ENCODE results near the gene UGT1A3.

UGT1A3 gene

DNA sequence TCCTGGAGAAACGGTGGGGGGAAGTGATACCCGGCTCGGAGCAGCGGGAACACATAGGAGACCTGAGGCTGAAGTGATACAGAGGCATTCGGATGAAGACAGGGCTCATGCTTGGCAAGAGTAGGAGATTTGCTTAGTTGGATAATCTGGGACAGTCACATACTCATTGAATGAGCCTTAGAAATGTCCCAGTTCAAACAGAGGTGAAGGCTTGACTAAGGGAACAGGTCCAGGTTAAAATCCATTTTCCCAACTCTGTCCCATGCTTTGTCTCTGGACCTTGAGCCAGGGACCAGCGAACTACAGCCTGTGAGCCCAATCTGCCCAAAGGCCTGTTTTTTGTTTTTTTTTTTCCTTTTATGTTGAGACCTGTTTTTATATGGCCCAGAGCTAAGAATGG lies 34.9 kb upstream of the UGT1A3 start:
- H3K27me3 ChIP-seq (ENCODE audit: insufficient read depth, low read length, poor library complexity, severe bottlenecking): no peaks in the 10 kb centered on the region
- no peak overlapping the region for H3K4me3 ChIP-seq (ENCODE audit: low read length, poor library complexity, severe bottlenecking)
- H3K9me3 ChIP-seq (ENCODE audit: insufficient read depth, low read depth, low read length): no peaks in the 10 kb centered on the region
- no peaks in the 10 kb centered on the region for H3K36me3 ChIP-seq (ENCODE audit: insufficient read depth, low read length)
- no peaks in the 10 kb centered on the region for H3F3A ChIP-seq (ENCODE audit: low read depth)
- H2AFZ ChIP-seq (ENCODE audit: low read length): no peak overlapping the region
- H4K20me1 ChIP-seq (ENCODE audit: insufficient read depth, low read length, poor library complexity, severe bottlenecking): no peaks in the 10 kb centered on the region
- H3K4me2 ChIP-seq (ENCODE audit: low read depth, low read length, poor library complexity, severe bottlenecking): no peak overlapping the region
- H3K79me2 ChIP-seq (ENCODE audit: insufficient read depth, low read length): no peaks in the 10 kb centered on the region
- H3K9me2 ChIP-seq (replicated peaks; ENCODE audit: low read depth, low read length): no peaks in the 10 kb centered on the region
- no peak overlapping the region for H3K9ac ChIP-seq (ENCODE audit: low read depth, low read length, poor library complexity, severe bottlenecking)
- TF ChIP-seq, protein P1, sequence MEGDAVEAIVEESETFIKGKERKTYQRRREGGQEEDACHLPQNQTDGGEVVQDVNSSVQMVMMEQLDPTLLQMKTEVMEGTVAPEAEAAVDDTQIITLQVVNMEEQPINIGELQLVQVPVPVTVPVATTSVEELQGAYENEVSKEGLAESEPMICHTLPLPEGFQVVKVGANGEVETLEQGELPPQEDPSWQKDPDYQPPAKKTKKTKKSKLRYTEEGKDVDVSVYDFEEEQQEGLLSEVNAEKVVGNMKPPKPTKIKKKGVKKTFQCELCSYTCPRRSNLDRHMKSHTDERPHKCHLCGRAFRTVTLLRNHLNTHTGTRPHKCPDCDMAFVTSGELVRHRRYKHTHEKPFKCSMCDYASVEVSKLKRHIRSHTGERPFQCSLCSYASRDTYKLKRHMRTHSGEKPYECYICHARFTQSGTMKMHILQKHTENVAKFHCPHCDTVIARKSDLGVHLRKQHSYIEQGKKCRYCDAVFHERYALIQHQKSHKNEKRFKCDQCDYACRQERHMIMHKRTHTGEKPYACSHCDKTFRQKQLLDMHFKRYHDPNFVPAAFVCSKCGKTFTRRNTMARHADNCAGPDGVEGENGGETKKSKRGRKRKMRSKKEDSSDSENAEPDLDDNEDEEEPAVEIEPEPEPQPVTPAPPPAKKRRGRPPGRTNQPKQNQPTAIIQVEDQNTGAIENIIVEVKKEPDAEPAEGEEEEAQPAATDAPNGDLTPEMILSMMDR (conservative IDR thresholded peaks at IDR 0.05; ENCODE audit: low read length): no peak
- TF ChIP-seq EZH2phosphoT487 (IDR thresholded peaks at IDR 0.05; ENCODE audit: borderline replicate concordance): no peak
- H3K4me1 ChIP-seq (ENCODE audit: insufficient read depth, low read length, poor library complexity, severe bottlenecking): no peaks in the 10 kb centered on the region

DNA sequence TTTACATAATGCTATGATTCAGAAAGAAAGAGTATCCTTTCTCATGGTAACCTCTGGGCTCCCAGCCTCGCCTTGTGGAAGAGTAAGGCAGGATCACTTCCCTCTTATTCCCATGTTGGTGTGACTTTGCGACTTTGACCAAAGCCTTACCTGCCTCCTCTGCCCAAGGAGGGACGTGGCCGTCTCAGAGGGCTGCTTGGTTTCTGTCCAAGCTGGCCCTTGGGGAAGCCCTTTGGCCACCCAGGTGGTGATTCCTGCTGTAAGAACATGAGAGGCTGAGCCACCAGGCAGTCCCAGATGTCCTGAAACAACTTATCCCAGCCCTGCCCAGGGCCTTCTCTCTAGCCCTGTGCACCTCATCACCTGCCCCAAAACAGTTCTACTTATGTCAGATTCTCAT lies 30.1 kb upstream of the UGT1A3 start:
- Histone ChIP-seq H3K4me2 (ENCODE audit: low read depth, low read length, poor library complexity, severe bottlenecking) (no peak overlapping the region), H3K79me2 (ENCODE audit: insufficient read depth, low read length) (no peaks in the 10 kb centered on the region), H4K20me1 (ENCODE audit: insufficient read depth, low read length, poor library complexity, severe bottlenecking) (no peaks in the 10 kb centered on the region), H3K27me3 (ENCODE audit: insufficient read depth, low read length, poor library complexity, severe bottlenecking) (no peaks in the 10 kb centered on the region), H3K9me2 (replicated peaks; ENCODE audit: low read depth, low read length) (no peaks in the 10 kb centered on the region), H3K4me3 (ENCODE audit: low read length, poor library complexity, severe bottlenecking) (no peak overlapping the region), H3K4me1 (ENCODE audit: insufficient read depth, low read length, poor library complexity, severe bottlenecking) (no peaks in the 10 kb centered on the region), H3K36me3 (ENCODE audit: insufficient read depth, low read length) (no peaks in the 10 kb centered on the region), H3K9ac (ENCODE audit: low read depth, low read length, poor library complexity, severe bottlenecking) (no peak overlapping the region), H2AFZ (ENCODE audit: low read length) (no peak overlapping the region), H3F3A (ENCODE audit: low read depth) (no peaks in the 10 kb centered on the region), H3K9me3 (ENCODE audit: insufficient read depth, low read depth, low read length) (no peaks in the 10 kb centered on the region)
- TF ChIP-seq, protein P1 (conservative IDR thresholded peaks at IDR 0.05; ENCODE audit: low read length): no peak
- TF ChIP-seq EZH2phosphoT487 (IDR thresholded peaks at IDR 0.05; ENCODE audit: borderline replicate concordance): no peak

DNA sequence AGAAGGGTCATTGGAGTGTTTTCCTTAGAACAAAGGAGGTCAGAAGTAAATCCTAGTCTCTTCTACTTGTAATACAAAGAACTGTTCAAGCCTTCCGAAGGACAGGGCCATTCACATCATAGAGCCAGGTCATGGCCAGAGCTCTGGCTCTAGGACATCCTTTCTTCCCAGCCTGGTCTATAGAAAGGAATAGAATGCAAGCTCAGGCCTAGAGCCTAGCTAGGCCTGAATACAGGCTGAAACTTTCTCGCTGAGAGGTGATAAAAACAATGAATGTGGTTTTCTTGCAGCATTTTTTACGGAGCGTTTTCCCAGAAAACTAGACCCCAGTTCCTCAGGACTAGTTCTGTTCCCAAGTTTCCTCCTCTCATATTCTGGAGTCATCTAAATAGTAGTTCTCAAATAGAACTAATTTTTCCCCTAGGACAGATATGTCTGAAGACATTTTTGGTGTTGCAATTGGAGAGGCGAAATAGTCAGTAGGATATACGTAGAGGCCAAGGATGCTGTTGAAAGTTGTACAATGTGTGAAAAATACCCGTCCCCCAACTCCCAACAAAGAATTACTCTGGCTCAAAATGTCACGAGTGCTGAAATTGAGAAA lies 29.3 kb upstream of the UGT1A3 start:
- Histone ChIP-seq H3K4me3 (ENCODE audit: low read length, poor library complexity, severe bottlenecking) (no peak overlapping the region), H2AFZ (ENCODE audit: low read length) (no peak overlapping the region), H3K79me2 (ENCODE audit: insufficient read depth, low read length) (no peaks in the 10 kb centered on the region), H3K9me2 (replicated peaks; ENCODE audit: low read depth, low read length) (no peaks in the 10 kb centered on the region), H3K4me1 (ENCODE audit: insufficient read depth, low read length, poor library complexity, severe bottlenecking) (no peaks in the 10 kb centered on the region), H3K9ac (ENCODE audit: low read depth, low read length, poor library complexity, severe bottlenecking) (no peak overlapping the region), H3F3A (ENCODE audit: low read depth) (no peaks in the 10 kb centered on the region), H3K27me3 (ENCODE audit: insufficient read depth, low read length, poor library complexity, severe bottlenecking) (no peaks in the 10 kb centered on the region), H4K20me1 (ENCODE audit: insufficient read depth, low read length, poor library complexity, severe bottlenecking) (no peaks in the 10 kb centered on the region), H3K36me3 (ENCODE audit: insufficient read depth, low read length) (no peaks in the 10 kb centered on the region), H3K4me2 (ENCODE audit: low read depth, low read length, poor library complexity, severe bottlenecking) (no peak overlapping the region), H3K9me3 (ENCODE audit: insufficient read depth, low read depth, low read length) (no peaks in the 10 kb centered on the region)
- TF ChIP-seq, protein P1 (conservative IDR thresholded peaks at IDR 0.05; ENCODE audit: low read length): no peak
- no peak for TF ChIP-seq EZH2phosphoT487 (IDR thresholded peaks at IDR 0.05; ENCODE audit: borderline replicate concordance)
